Stomach (tissue), 4 donors: ENCODE data around the gene CLBA1.

Experiments
- CTCF ChIP-seq, 7 experiments: fragments of 450-650 bp in 4 of 7; fragments of 200-600 bp in 3 of 7; sonication (generic) in 3 of 7; IDR thresholded peaks; one replicate each; pipeline ENCODE4 v1.5.1; 2016 to 2019; ENCODE audit warnings: antibody characterized with exemption in 7 of 7, control low read depth in 2 of 7, mild to moderate bottlenecking in 1 of 7
- POLR2A ChIP-seq, 4 donors: fragments of 450-650 bp; IDR thresholded peaks; one replicate each; pipeline ENCODE4 v1.6.1; 2016; ENCODE audit warnings: antibody characterized with exemption in 4 of 4, control low read depth in 2 of 4, mild to moderate bottlenecking in 1 of 4, moderate library complexity in 1 of 4
- POLR2AphosphoS5 ChIP-seq, 3 donors: sonication (generic); formaldehyde crosslinking; IDR thresholded peaks; one replicate each; pipeline ENCODE4 v1.6.1; 2016; ENCODE audit warnings: antibody characterized with exemption in 3 of 3

- peak in 1 of 7 experiments; percentile 7 for TF ChIP-seq CTCF (IDR thresholded peaks at IDR 0.05)
- TF ChIP-seq POLR2AphosphoS5 (IDR thresholded peaks at IDR 0.05) = peak in 2 of 3 donors; percentile 19 to 47
- TF ChIP-seq POLR2A (IDR thresholded peaks at IDR 0.05) = no peak
Observed at GRCh38 chr14:104973385-104974145, 12.0 kb upstream of the CLBA1 start.
